Subcutaneous adipose tissue (tissue), 4 donors: Measurements from ENCODE around the gene PUM2. TPM values are rescaled to one million over a fixed set of nuclear protein-coding genes. Genes with fewer than 3 reads are reported as not detected.

Experiments used
- CTCF ChIP-seq: fragments of 450-650 bp; IDR thresholded peaks from one replicate; pipeline ENCODE4 v1.5.1; 2016; ENCODE audit warnings: low read depth, mild to moderate bottlenecking, control low read depth, antibody characterized with exemption, moderate library complexity
- total RNA-seq, 4 donors: library from RNA; depleted of rRNA; stranded (reverse); fragments of >200 nt; gene quantifications; one replicate each; pipeline ENCODE4 v1.1.0, GENCODE V29; 2016

The PUM2 gene
- 10 to 100 TPM; 63.9 to 87.1 (median 78.2) TPM for total RNA-seq

- no peak for TF ChIP-seq CTCF
Measured at GRCh38 chr2:20350753-20351554, at the start of gene PUM2. PUM2 (minus strand) TSS chr2:20350844; CDS start chr2:20327360, 23,484 bp downstream.

- TF ChIP-seq CTCF = no peak
Measured at GRCh38 chr2:20400306-20400705, 49.7 kb upstream of the PUM2 start.

- no peak for TF ChIP-seq CTCF
Measured at GRCh38 chr2:20398956-20399567, 48.4 kb upstream of the PUM2 start.

- no peak for TF ChIP-seq CTCF
Measured at GRCh38 chr2:20397811-20398447, 47.3 kb upstream of the PUM2 start.

- no peak for TF ChIP-seq CTCF
Measured at GRCh38 chr2:20396356-20397000, 45.8 kb upstream of the PUM2 start.

- TF ChIP-seq CTCF = no peak
Measured at GRCh38 chr2:20393986-20394385, 43.3 kb upstream of the PUM2 start.
